CD4-positive, alpha-beta T cell treated with Interleukin-1 beta for 1 hour (primary cell): ENCODE results near the gene ELP2.
A peak's percentile ranks its signal among the peaks of the same experiment; 100 is the strongest.
"Not testable (repeated sequence)": the region's sequence is repeated elsewhere in the genome, so short reads cannot be mapped to it uniquely, and the experiment has no call there.

Experiments
- DNase-seq, 2 donors: peaks; one replicate each; pipeline ENCODE4 v3.0.0-alpha.2; 2020 to 2022

The ELP2 gene

GRCh38 chr18:36167692-36168218 is 38.1 kb downstream of the ELP2 start:
- no peak for DNase-seq

- not testable (repeated sequence) for DNase-seq
These were observed 38.6 kb downstream of the ELP2 start for GRCh38 chr18:36168296-36168695.

GRCh38 chr18:36169938-36170337 is 40.2 kb downstream of the ELP2 start:
- DNase-seq: no peak

- DNase-seq: no peak
These were observed 45.8 kb downstream of the ELP2 start for GRCh38 chr18:36175481-36175880.

GRCh38 chr18:36176177-36176584 is 46.5 kb downstream of the ELP2 start:
- no peak for DNase-seq

- DNase-seq: no peak
These were observed 47.0 kb downstream of the ELP2 start for GRCh38 chr18:36176711-36177110.

- DNase-seq: no peak
These were observed 48.2 kb downstream of the ELP2 start for GRCh38 chr18:36177913-36178312.

- no peak for DNase-seq
These were observed 50.1 kb downstream of the ELP2 start for GRCh38 chr18:36179562-36180355.

- DNase-seq: no peak
These were observed 51.7 kb downstream of the ELP2 start for GRCh38 chr18:36181441-36181840.

- DNase-seq: no peak
These were observed 52.3 kb downstream of the ELP2 start for GRCh38 chr18:36181898-36182506.

- no peak for DNase-seq
These were observed 53.3 kb downstream of the ELP2 start for GRCh38 chr18:36183033-36183432.

- DNase-seq: no peak
These were observed 54.3 kb downstream of the ELP2 start for GRCh38 chr18:36183987-36184386.

GRCh38 chr18:36185157-36185556 is 55.5 kb downstream of the ELP2 start:
- DNase-seq: no peak

- DNase-seq: no peak
These were observed 56.3 kb downstream of the ELP2 start for GRCh38 chr18:36185901-36186460.

GRCh38 chr18:36186461-36187192 is 56.9 kb downstream of the ELP2 start:
- DNase-seq: no peak

- peak; percentile 28 to 29 for DNase-seq
These were observed 57.6 kb downstream of the ELP2 start, which contains the start of gene MOCOS for GRCh38 chr18:36187193-36187825. Gene MOCOS, plus strand, starts transcription at chr18:36187497. Its CDS starts 43 bp downstream, at chr18:36187540.

GRCh38 chr18:36187826-36188721 is 58.4 kb downstream of the ELP2 start:
- DNase-seq: no peak

- DNase-seq: no peak
These were observed 59.2 kb downstream of the ELP2 start for GRCh38 chr18:36188916-36189315.

- no peak for DNase-seq
These were observed 59.8 kb downstream of the ELP2 start for GRCh38 chr18:36189486-36189885.

GRCh38 chr18:36191286-36191685 is 61.6 kb downstream of the ELP2 start:
- no peak for DNase-seq

GRCh38 chr18:36191711-36192110 is 62.0 kb downstream of the ELP2 start:
- DNase-seq: no peak
